Keratinocyte (primary cell): ENCODE measurements around the gene JOSD2. TPM values are rescaled to one million over a fixed set of nuclear protein-coding genes. Genes with fewer than 3 reads are reported as not detected.

Experiments used
- DNase-seq: peaks from one replicate; pipeline ENCODE4 v3.0.0-alpha.2; 2011; ENCODE audit warnings: low read depth, missing footprints, low spot score
- FAIRE-seq: peaks from 2 replicates; lab custom pipeline; 2011; peaks lifted over from hg19 to GRCh38; lab: Jason Lieb, UNC
- H2AFZ ChIP-seq: 2 replicates; pipeline ENCODE4 v1.6.0; 2012; ENCODE audit warnings: low read length, control low read depth, inconsistent platforms; ENCODE audit not compliant: control insufficient read depth
- H3K27ac ChIP-seq: 2 replicates; pipeline ENCODE4 v1.5.1; 2011; ENCODE audit warnings: low read length; ENCODE audit not compliant: control insufficient read depth, insufficient read depth
- H3K27me3 ChIP-seq: 3 replicates; pipeline ENCODE4 v1.6.0; 2011; ENCODE audit warnings: low read length; ENCODE audit not compliant: control insufficient read depth, insufficient read depth; ENCODE audit errors: extremely low read depth
- H3K36me3 ChIP-seq, 2 experiments: 2 replicates in 1 of 2; 3 replicates in 1 of 2; pipeline ENCODE4 v1.5.1; 2011; ENCODE audit warnings: low read length in 2 of 2, mild to moderate bottlenecking in 1 of 2; ENCODE audit not compliant: control insufficient read depth in 2 of 2, insufficient read depth in 2 of 2; ENCODE audit errors: extremely low read depth in 1 of 2
- H3K4me1 ChIP-seq: 3 replicates; pipeline ENCODE4 v1.5.1; 2011; ENCODE audit warnings: low read length; ENCODE audit not compliant: control insufficient read depth, insufficient read depth; ENCODE audit errors: extremely low read depth
- H3K4me2 ChIP-seq: 3 replicates; pipeline ENCODE4 v1.6.0; 2011; ENCODE audit warnings: low read depth, low read length; ENCODE audit not compliant: control insufficient read depth, insufficient read depth; ENCODE audit errors: extremely low read depth
- H3K4me3 ChIP-seq, 3 experiments: fragments of 200-600 bp in 1 of 3; sonication (generic) in 1 of 3; 2 replicates in 2 of 3; 3 replicates in 1 of 3; pipeline ENCODE4 v1.5.1; 2011 to 2016; ENCODE audit warnings: low read length in 3 of 3, mild to moderate bottlenecking in 3 of 3, control low read depth in 2 of 3, inconsistent platforms in 1 of 3, low read depth in 1 of 3, mixed read lengths in 1 of 3, mixed run types in 1 of 3, moderate library complexity in 1 of 3; ENCODE audit not compliant: control insufficient read depth in 2 of 3, insufficient read depth in 2 of 3; ENCODE audit errors: extremely low read depth in 1 of 3
- H3K79me2 ChIP-seq: 2 replicates; pipeline ENCODE4 v1.6.0; 2012; ENCODE audit warnings: low read length; ENCODE audit not compliant: control insufficient read depth, insufficient read depth
- H3K9ac ChIP-seq: 3 replicates; pipeline ENCODE4 v1.6.0; 2011; ENCODE audit warnings: low read length; ENCODE audit not compliant: control insufficient read depth, insufficient read depth; ENCODE audit errors: extremely low read depth
- H3K9me1 ChIP-seq: 3 replicates; pipeline ENCODE4 v1.6.0; 2011; ENCODE audit warnings: low read length; ENCODE audit not compliant: control insufficient read depth, insufficient read depth; ENCODE audit errors: extremely low read depth
- H3K9me3 ChIP-seq: 2 replicates; pipeline ENCODE4 v1.5.1; 2012; ENCODE audit warnings: low read depth, low read length; ENCODE audit not compliant: control insufficient read depth
- H4K20me1 ChIP-seq: 3 replicates; pipeline ENCODE4 v1.6.0; 2011; ENCODE audit warnings: low read length; ENCODE audit not compliant: control insufficient read depth, insufficient read depth; ENCODE audit errors: extremely low read depth
- CTCF ChIP-seq, 3 experiments: IDR thresholded peaks in 1 of 3; conservative IDR thresholded peaks in 1 of 3; optimal IDR thresholded peaks in 1 of 3; 2 replicates in 2 of 3; 3 replicates in 1 of 3; pipeline versions ENCODE3 to v1.5.1; 2011; ENCODE audit warnings: low read length in 3 of 3, mild to moderate bottlenecking in 3 of 3, moderate library complexity in 2 of 3, control low read depth in 1 of 3, inconsistent platforms in 1 of 3; ENCODE audit not compliant: insufficient read depth in 2 of 3; ENCODE audit errors: extremely low read depth in 1 of 3
- EZH2 ChIP-seq: IDR thresholded peaks from one replicate; pipeline ENCODE4 v1.6.1; 2012; ENCODE audit warnings: inconsistent platforms, mild to moderate bottlenecking, low read length, moderate library complexity
- dilution Hi-C: fragments of 300-500 bp; cut with MboI; formaldehyde crosslinking; loops from one replicate; pipeline ENCODE4 v1.7.0; 2020; ENCODE audit warnings: low sequenced_read_pairs; ENCODE audit not compliant: extremely low pct_ligation_motif_present
- polyA plus RNA-seq, 5 experiments: library from polyadenylated mRNA; depleted of rRNA in 3 of 5; stranded (reverse) in 3 of 5; stranded (forward) in 1 of 5; unstranded in 1 of 5; fragments of >200 nt; gene quantifications; 1 replicate in 1 of 5; 2 replicates in 3 of 5; 3 replicates in 1 of 5; pipeline versions ENCODE4 v1.2.1 to v1.2.3, GENCODE V29; 2011 to 2012; ENCODE audit warnings: missing spikeins in 2 of 5, low read depth in 1 of 5, low replicate concordance in 1 of 5

JOSD2 gene
- polyA plus RNA-seq, 1 donor (not counting 4 experiments of a cell fraction or from before 2014, with no cell fraction given) = 18.7 TPM

GRCh38 chr19:50480281-50481111 is 30.5 kb downstream of the JOSD2 start:
- H4K20me1 ChIP-seq = peaks cover 6% of the 10 kb centered on the region
- peaks cover 2% of the 10 kb centered on the region for H3K9me1 ChIP-seq
- no peak overlapping the region for H3K9ac ChIP-seq
- peaks cover 6% of the 10 kb centered on the region for H3K4me1 ChIP-seq
- H3K4me3 ChIP-seq = no peak overlapping the region
- no peak for TF ChIP-seq CTCF (optimal IDR thresholded peaks at IDR 0.05 in 1 of 3, IDR thresholded peaks at IDR 0.05 in 1 of 3, conservative IDR thresholded peaks at IDR 0.05 in 1 of 3; ENCODE audit: extremely low read depth in 1 of 3, insufficient read depth in 2 of 3, low read length in 3 of 3)
- TF ChIP-seq EZH2 = no peak
- H3K36me3 ChIP-seq = peaks cover 7 to 25% of the 10 kb centered on the region in 2 experiments
- H3K27me3 ChIP-seq = no peaks in the 10 kb centered on the region
- H3K79me2 ChIP-seq = peaks cover 19% of the 10 kb centered on the region
- no peak overlapping the region for H3K27ac ChIP-seq
- no peak for FAIRE-seq
- H3K9me3 ChIP-seq = no peaks in the 10 kb centered on the region
- dilution Hi-C loops = no loop called here
- no peak overlapping the region for H2AFZ ChIP-seq
- no peak overlapping the region for H3K4me2 ChIP-seq
- no peak for DNase-seq

- no peak for DNase-seq
- no peak overlapping the region for H2AFZ ChIP-seq
- peaks cover 6% of the 10 kb centered on the region for H4K20me1 ChIP-seq
- peaks cover 2% of the 10 kb centered on the region for H3K9me1 ChIP-seq
- no peaks in the 10 kb centered on the region for H3K9me3 ChIP-seq
- dilution Hi-C loops = no loop called here
- H3K4me2 ChIP-seq = no peak overlapping the region
- TF ChIP-seq CTCF (optimal IDR thresholded peaks at IDR 0.05 in 1 of 3, IDR thresholded peaks at IDR 0.05 in 1 of 3, conservative IDR thresholded peaks at IDR 0.05 in 1 of 3; ENCODE audit: extremely low read depth in 1 of 3, insufficient read depth in 2 of 3, low read length in 3 of 3) (no peak), EZH2 (no peak)
- H3K9ac ChIP-seq = no peak overlapping the region
- peaks cover 7 to 23% of the 10 kb centered on the region in 2 experiments for H3K36me3 ChIP-seq
- peaks cover 6% of the 10 kb centered on the region for H3K4me1 ChIP-seq
- no peak overlapping the region for H3K27ac ChIP-seq
- no peak for FAIRE-seq
- H3K4me3 ChIP-seq = no peak overlapping the region
- peaks cover 19% of the 10 kb centered on the region for H3K79me2 ChIP-seq
- H3K27me3 ChIP-seq = no peaks in the 10 kb centered on the region
Observed at GRCh38 chr19:50479761-50480251, 31.2 kb downstream of the JOSD2 start.
